ENCODE results near the gene RASL11A. TPM values are rescaled to one million over a fixed set of nuclear protein-coding genes. Genes with fewer than 3 reads are reported as not detected.

Gene RASL11A
- total RNA-seq, 1 experiment from 2014 or later, result 2.7 TPM

- Histone ChIP-seq H3K79me2 (ENCODE audit: insufficient read depth, low read length) (no peaks in the 10 kb centered on the region), H3K14ac (ENCODE audit: insufficient read depth, low read length) (no peak overlapping the region), H2BK5ac (ENCODE audit: insufficient read length, low read length) (no peak overlapping the region), H4K20me1 (ENCODE audit: control insufficient read depth, insufficient read depth, insufficient read length) (no peaks in the 10 kb centered on the region), H4K91ac (ENCODE audit: insufficient read length, low read depth, low read length) (no peak overlapping the region), H2BK120ac (ENCODE audit: low read depth, low read length, poor library complexity, severe bottlenecking) (no peak overlapping the region), H3K4me1 (ENCODE audit: insufficient read depth, low read length) (no peaks in the 10 kb centered on the region), H3K79me1 (ENCODE audit: insufficient read depth, low read depth, low read length, poor library complexity, severe bottlenecking) (no peaks in the 10 kb centered on the region), H3K23me2 (ENCODE audit: insufficient read length, low read depth, low read length, poor library complexity, severe bottlenecking) (no peaks in the 10 kb centered on the region), H3K9me3 (ENCODE audit: control insufficient read depth, low read depth, low read length) (no peaks in the 10 kb centered on the region), H3K27ac (ENCODE audit: insufficient read length, low read depth, low read length) (no peak overlapping the region), H4K5ac (ENCODE audit: insufficient read length, low read depth, low read length) (no peak overlapping the region), H2BK12ac (ENCODE audit: insufficient read length, low read depth, low read length) (no peak overlapping the region), H4K8ac (replicated peaks; ENCODE audit: insufficient read length, low read depth, low read length) (no peak overlapping the region), H3K18ac (ENCODE audit: insufficient read length, low read depth, low read length) (no peak overlapping the region), H3K56ac (ENCODE audit: insufficient read length, low read depth, low read length) (no peak overlapping the region), H3T11ph (ENCODE audit: low read length) (no peak overlapping the region), H2BK20ac (ENCODE audit: low read depth, low read length, poor library complexity, severe bottlenecking) (no peak overlapping the region), H3K27me3 (ENCODE audit: insufficient read depth, low read length) (no peaks in the 10 kb centered on the region), H2AK5ac (ENCODE audit: insufficient read length, low read length) (no peak overlapping the region), H2BK15ac (ENCODE audit: low read depth, low read length) (no peak overlapping the region), H3K23ac (ENCODE audit: insufficient read length, low read depth, low read length) (no peak overlapping the region), H3K9ac (ENCODE audit: extremely low read depth, insufficient read length, low read length) (no peak overlapping the region), H3K4me2 (ENCODE audit: insufficient read depth, insufficient read length, low read length) (no peak overlapping the region), H3K4ac (ENCODE audit: low read depth, low read length) (no peak overlapping the region), H2AFZ (ENCODE audit: low read length) (no peak overlapping the region)
- no CpG with 5 or more reads among the region's 3 CpGs for WGBS (ENCODE audit: extremely low coverage, insufficient read length, low lambda C conversion rate)
- Mint-ChIP-seq H3K9me3 (peaks cover 0 to 14% of the 10 kb centered on the region in 2 experiments; a peak in 3 of 5 replicates), H3K27ac (no peak overlapping the region), H3K36me3 (ENCODE audit: insufficient read depth in 1 of 3, low read depth in 3 of 3) (no peaks in the 10 kb centered on the region), H3K27me3 (ENCODE audit: low read depth) (peaks cover 2% of the 10 kb centered on the region; the same call in 1 of the 2 replicates), H3K4me1 (no peaks in the 10 kb centered on the region; a peak in 1 of 4 replicates), H3K4me3 (no peak overlapping the region)
- no peak for TF ChIP-seq CTCF (conservative IDR thresholded peaks at IDR 0.05)
- DNase-seq, result no peak
Measured at GRCh38 chr13:27229642-27230041, 41.0 kb upstream of the RASL11A start.

Measured in H9 (cell line).